ENCODE data around the gene MAP3K7CL. TPM values are rescaled to one million over a fixed set of nuclear protein-coding genes. Genes with fewer than 3 reads are reported as not detected.

The MAP3K7CL gene
- total RNA-seq, 2 experiments from 2014 or later: 10.2 to 12.0 TPM

- POLR2A ChIA-PET: no interaction called here
- Mint-ChIP-seq H3K27me3 (no peaks in the 10 kb centered on the region), H3K9me3 (peaks cover 28% of the 10 kb centered on the region), H3K4me3 (no peak overlapping the region), H3K27ac (no peak overlapping the region), H3K4me1 (peaks cover 7% of the 10 kb centered on the region), H3K36me3 (peaks cover 10% of the 10 kb centered on the region)
- DNase-seq (no peak), ATAC-seq (ENCODE audit: low read depth) (no peak)
These were observed 70.7 kb downstream of the MAP3K7CL start for GRCh38 chr21:29201186-29201585.

- peaks cover 8% of the 10 kb centered on the region for H3K4me1 Mint-ChIP-seq
- H3K36me3 Mint-ChIP-seq: peaks cover 5% of the 10 kb centered on the region
- peaks cover 18% of the 10 kb centered on the region for H3K9me3 Mint-ChIP-seq
- H3K4me3 Mint-ChIP-seq: no peak overlapping the region
- peaks cover 3% of the 10 kb centered on the region for H3K27me3 Mint-ChIP-seq
- H3K27ac Mint-ChIP-seq: no peak overlapping the region
- no peak for DNase-seq
- ATAC-seq (ENCODE audit: low read depth): no peak
- POLR2A ChIA-PET: interaction anchor here (0.7 kb wide), 1 partner anchor 26 kb away, joined by 3 read pairs; no protein-coding TSS in a partner anchor
These were observed 74.6 kb downstream of the MAP3K7CL start for GRCh38 chr21:29205009-29205408.

- ATAC-seq (ENCODE audit: low read depth) (no peak), DNase-seq (no peak)
- Mint-ChIP-seq H3K36me3 (peaks cover 3% of the 10 kb centered on the region), H3K27me3 (peaks cover 3% of the 10 kb centered on the region), H3K4me1 (peaks cover 13% of the 10 kb centered on the region), H3K9me3 (peaks cover 12% of the 10 kb centered on the region), H3K4me3 (no peak overlapping the region), H3K27ac (no peak overlapping the region)
- POLR2A ChIA-PET: no interaction called here
These were observed 75.5 kb downstream of the MAP3K7CL start for GRCh38 chr21:29205988-29206387.

- Mint-ChIP-seq H3K27me3 (peaks cover 3% of the 10 kb centered on the region), H3K4me3 (no peak overlapping the region), H3K36me3 (peaks cover 2% of the 10 kb centered on the region), H3K27ac (no peak overlapping the region), H3K4me1 (peaks cover 13% of the 10 kb centered on the region), H3K9me3 (peaks cover 9% of the 10 kb centered on the region)
- POLR2A ChIA-PET: no interaction called here
- ATAC-seq (ENCODE audit: low read depth): no peak
- DNase-seq: no peak
These were observed 76.0 kb downstream of the MAP3K7CL start for GRCh38 chr21:29206445-29206844.

GRCh38 chr21:29207201-29207600 lies 76.8 kb downstream of the MAP3K7CL start:
- ATAC-seq (ENCODE audit: low read depth) (no peak), DNase-seq (no peak)
- peaks cover 8% of the 10 kb centered on the region for H3K9me3 Mint-ChIP-seq
- H3K36me3 Mint-ChIP-seq: peaks cover 2% of the 10 kb centered on the region
- POLR2A ChIA-PET: no interaction called here
- H3K4me1 Mint-ChIP-seq: peaks cover 13% of the 10 kb centered on the region
- no peak overlapping the region for H3K27ac Mint-ChIP-seq
- H3K4me3 Mint-ChIP-seq: no peak overlapping the region
- H3K27me3 Mint-ChIP-seq: peaks cover 3% of the 10 kb centered on the region

- ATAC-seq (ENCODE audit: low read depth) (no peak), DNase-seq (no peak)
- Mint-ChIP-seq H3K27ac (no peak overlapping the region), H3K4me1 (peaks cover 13% of the 10 kb centered on the region), H3K4me3 (no peak overlapping the region), H3K36me3 (no peaks in the 10 kb centered on the region), H3K27me3 (peaks cover 3% of the 10 kb centered on the region), H3K9me3 (peaks cover 2% of the 10 kb centered on the region)
- POLR2A ChIA-PET: no interaction called here
These were observed 77.7 kb downstream of the MAP3K7CL start for GRCh38 chr21:29208044-29208681.

- H3K4me1 Mint-ChIP-seq: peaks cover 13% of the 10 kb centered on the region
- H3K27ac Mint-ChIP-seq: no peak overlapping the region
- POLR2A ChIA-PET: no interaction called here
- H3K9me3 Mint-ChIP-seq: peaks cover 2% of the 10 kb centered on the region
- ATAC-seq (ENCODE audit: low read depth) (no peak), DNase-seq (no peak)
- no peak overlapping the region for H3K4me3 Mint-ChIP-seq
- no peaks in the 10 kb centered on the region for H3K36me3 Mint-ChIP-seq
- H3K27me3 Mint-ChIP-seq: peaks cover 3% of the 10 kb centered on the region
These were observed 78.2 kb downstream of the MAP3K7CL start for GRCh38 chr21:29208682-29209059.

GRCh38 chr21:29209696-29210095 lies 79.3 kb downstream of the MAP3K7CL start:
- H3K4me3 Mint-ChIP-seq: no peak overlapping the region
- ATAC-seq (ENCODE audit: low read depth) (no peak), DNase-seq (no peak)
- POLR2A ChIA-PET: no interaction called here
- no peaks in the 10 kb centered on the region for H3K9me3 Mint-ChIP-seq
- H3K36me3 Mint-ChIP-seq: no peaks in the 10 kb centered on the region
- no peak overlapping the region for H3K27ac Mint-ChIP-seq
- peaks cover 3% of the 10 kb centered on the region for H3K27me3 Mint-ChIP-seq
- H3K4me1 Mint-ChIP-seq: peaks cover 13% of the 10 kb centered on the region

GRCh38 chr21:29211205-29211604 lies 80.8 kb downstream of the MAP3K7CL start:
- peaks cover 3% of the 10 kb centered on the region for H3K27me3 Mint-ChIP-seq
- no peaks in the 10 kb centered on the region for H3K9me3 Mint-ChIP-seq
- H3K4me1 Mint-ChIP-seq: peaks cover 13% of the 10 kb centered on the region
- H3K36me3 Mint-ChIP-seq: no peaks in the 10 kb centered on the region
- H3K4me3 Mint-ChIP-seq: no peak overlapping the region
- H3K27ac Mint-ChIP-seq: no peak overlapping the region
- DNase-seq (no peak), ATAC-seq (ENCODE audit: low read depth) (no peak)
- POLR2A ChIA-PET: no interaction called here

GRCh38 chr21:29212446-29212845 lies 82.0 kb downstream of the MAP3K7CL start:
- Mint-ChIP-seq H3K27ac (no peak overlapping the region), H3K4me3 (no peak overlapping the region), H3K36me3 (no peaks in the 10 kb centered on the region), H3K9me3 (no peaks in the 10 kb centered on the region), H3K27me3 (no peaks in the 10 kb centered on the region), H3K4me1 (peaks cover 13% of the 10 kb centered on the region)
- DNase-seq (no peak), ATAC-seq (ENCODE audit: low read depth) (no peak)
- POLR2A ChIA-PET: no interaction called here

GRCh38 chr21:29213513-29214385 lies 83.3 kb downstream of the MAP3K7CL start:
- H3K9me3 Mint-ChIP-seq: no peaks in the 10 kb centered on the region
- no peak for ATAC-seq (ENCODE audit: low read depth)

GRCh38 chr21:29215709-29216108 lies 85.3 kb downstream of the MAP3K7CL start:
- H3K4me1 Mint-ChIP-seq: peaks cover 1% of the 10 kb centered on the region
- no peak for ATAC-seq (ENCODE audit: low read depth)
- DNase-seq: no peak
- H3K9me3 Mint-ChIP-seq: no peaks in the 10 kb centered on the region
- H3K27ac Mint-ChIP-seq: no peak overlapping the region
- H3K4me3 Mint-ChIP-seq: no peak overlapping the region
- POLR2A ChIA-PET: no interaction called here
- H3K36me3 Mint-ChIP-seq: no peaks in the 10 kb centered on the region
- H3K27me3 Mint-ChIP-seq: no peaks in the 10 kb centered on the region

More at GRCh38 chr21:29213513-29214385, 83.3 kb downstream of the MAP3K7CL start:
- Mint-ChIP-seq H3K27me3 (no peaks in the 10 kb centered on the region), H3K36me3 (no peaks in the 10 kb centered on the region), H3K4me1 (peaks cover 9% of the 10 kb centered on the region), H3K4me3 (no peak overlapping the region), H3K27ac (no peak overlapping the region)
- DNase-seq: no peak
- POLR2A ChIA-PET: no interaction called here

- no peaks in the 10 kb centered on the region for H3K4me1 Mint-ChIP-seq
- no peak for DNase-seq
- no peaks in the 10 kb centered on the region for H3K36me3 Mint-ChIP-seq
- no peaks in the 10 kb centered on the region for H3K27me3 Mint-ChIP-seq
- POLR2A ChIA-PET: no interaction called here
- H3K27ac Mint-ChIP-seq: no peak overlapping the region
- ATAC-seq (ENCODE audit: low read depth): no peak
- H3K4me3 Mint-ChIP-seq: no peak overlapping the region
- H3K9me3 Mint-ChIP-seq: no peaks in the 10 kb centered on the region
These were observed 87.4 kb downstream of the MAP3K7CL start for GRCh38 chr21:29217818-29218291.

- POLR2A ChIA-PET: no interaction called here
These were observed 88.3 kb downstream of the MAP3K7CL start for GRCh38 chr21:29218749-29219148.

More at GRCh38 chr21:29218749-29219148, 88.3 kb downstream of the MAP3K7CL start:
- H3K9me3 Mint-ChIP-seq: no peaks in the 10 kb centered on the region
- ATAC-seq (ENCODE audit: low read depth) (no peak), DNase-seq (no peak)
- no peak overlapping the region for H3K27ac Mint-ChIP-seq
- H3K36me3 Mint-ChIP-seq: no peaks in the 10 kb centered on the region
- H3K4me1 Mint-ChIP-seq: no peaks in the 10 kb centered on the region
- H3K27me3 Mint-ChIP-seq: no peaks in the 10 kb centered on the region
- H3K4me3 Mint-ChIP-seq: no peak overlapping the region
